Fibroblast of the aortic adventitia (primary cell): Measurements from ENCODE around the gene SYP. TPM values are rescaled to one million over a fixed set of nuclear protein-coding genes. Genes with fewer than 3 reads are reported as not detected.

Experiments
- DNase-seq: peaks from one replicate; pipeline ENCODE4 v3.0.0-alpha.2; 2010; ENCODE audit warnings: low read depth
- H3K4me3 ChIP-seq: 2 replicates; pipeline ENCODE4 v1.5.1; 2011; ENCODE audit warnings: low read depth, mild to moderate bottlenecking, control low read depth, low read length, moderate library complexity
- total RNA-seq: library from RNA; depleted of rRNA; stranded (reverse); fragments of >200 nt; gene quantifications from 2 replicates; pipeline ENCODE4 v1.2.3, GENCODE V29; 2012; ENCODE audit warnings: low replicate concordance
- TF ChIP-seq, protein P1 (sequence below): IDR thresholded peaks from 2 replicates; pipeline ENCODE4 v1.5.1; 2011; ENCODE audit warnings: mild to moderate bottlenecking, low read length, control low read depth, inconsistent platforms; ENCODE audit not compliant: insufficient read depth

The SYP gene
- total RNA-seq, 1 donor = 0.18 TPM

DNA sequence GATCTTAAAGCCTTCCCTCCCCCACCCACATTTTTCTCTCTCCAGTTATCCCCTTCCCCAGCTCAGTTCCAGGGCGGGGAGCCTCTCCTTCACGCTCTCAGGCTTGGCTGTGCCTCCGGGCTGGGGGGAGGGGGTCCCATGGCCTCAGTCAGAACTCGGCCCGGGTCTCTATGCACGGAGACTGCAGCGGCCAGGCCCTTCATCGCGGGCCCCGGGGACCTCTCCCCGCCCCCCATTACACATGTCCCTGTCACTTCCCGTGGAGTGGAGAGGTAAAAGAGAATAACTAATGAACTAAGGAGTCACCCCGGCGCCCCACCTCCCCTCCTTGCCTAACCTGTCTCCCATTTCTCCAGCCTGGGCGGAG is 13.0 kb downstream of the SYP start:
- no peak overlapping the region for H3K4me3 ChIP-seq
- TF ChIP-seq, protein P1, sequence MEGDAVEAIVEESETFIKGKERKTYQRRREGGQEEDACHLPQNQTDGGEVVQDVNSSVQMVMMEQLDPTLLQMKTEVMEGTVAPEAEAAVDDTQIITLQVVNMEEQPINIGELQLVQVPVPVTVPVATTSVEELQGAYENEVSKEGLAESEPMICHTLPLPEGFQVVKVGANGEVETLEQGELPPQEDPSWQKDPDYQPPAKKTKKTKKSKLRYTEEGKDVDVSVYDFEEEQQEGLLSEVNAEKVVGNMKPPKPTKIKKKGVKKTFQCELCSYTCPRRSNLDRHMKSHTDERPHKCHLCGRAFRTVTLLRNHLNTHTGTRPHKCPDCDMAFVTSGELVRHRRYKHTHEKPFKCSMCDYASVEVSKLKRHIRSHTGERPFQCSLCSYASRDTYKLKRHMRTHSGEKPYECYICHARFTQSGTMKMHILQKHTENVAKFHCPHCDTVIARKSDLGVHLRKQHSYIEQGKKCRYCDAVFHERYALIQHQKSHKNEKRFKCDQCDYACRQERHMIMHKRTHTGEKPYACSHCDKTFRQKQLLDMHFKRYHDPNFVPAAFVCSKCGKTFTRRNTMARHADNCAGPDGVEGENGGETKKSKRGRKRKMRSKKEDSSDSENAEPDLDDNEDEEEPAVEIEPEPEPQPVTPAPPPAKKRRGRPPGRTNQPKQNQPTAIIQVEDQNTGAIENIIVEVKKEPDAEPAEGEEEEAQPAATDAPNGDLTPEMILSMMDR = no peak
- no peak for DNase-seq

DNA sequence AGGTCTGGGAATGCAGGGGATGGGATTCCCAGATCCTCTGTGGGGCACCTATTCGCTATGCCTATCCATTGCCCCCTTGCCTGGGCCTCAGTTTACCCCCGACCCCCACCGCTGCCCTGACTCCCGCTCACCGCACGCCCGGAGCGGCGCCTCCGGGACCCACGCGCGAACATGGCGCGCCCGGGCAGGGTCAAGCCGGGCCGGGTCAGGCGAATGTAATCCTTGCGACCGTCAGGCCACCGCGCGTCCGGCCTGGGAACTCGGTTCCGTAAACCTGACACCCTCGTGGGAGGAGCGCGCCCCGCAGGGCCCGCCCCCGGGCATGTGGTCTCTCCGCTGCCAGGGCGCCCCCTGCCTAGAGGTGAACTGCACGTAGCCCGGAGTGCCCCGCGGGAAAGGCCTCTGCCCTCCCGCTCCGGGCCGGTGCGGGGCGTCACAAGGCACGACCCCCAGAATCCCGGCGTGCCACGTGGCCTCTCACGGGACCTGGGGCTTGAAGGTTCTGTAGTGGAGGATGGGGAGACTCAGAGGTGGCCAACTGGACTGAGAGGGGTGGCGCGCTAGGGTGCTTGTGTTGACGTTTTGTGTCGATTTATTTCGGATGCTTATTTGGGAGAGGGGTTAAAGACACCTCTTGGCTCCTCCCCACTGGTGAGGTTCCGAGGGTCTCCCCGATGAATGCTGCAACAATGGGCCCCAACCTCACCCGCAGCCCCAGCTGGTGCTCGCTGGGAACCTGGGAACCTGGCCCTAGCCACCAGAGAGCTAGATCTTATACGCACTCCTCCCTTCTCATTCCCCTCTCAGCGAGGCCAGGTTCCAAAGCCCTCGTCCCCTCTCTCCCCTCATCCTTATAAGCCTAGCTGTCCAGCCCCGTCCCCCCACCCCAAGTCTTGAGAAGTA is 13.6 kb downstream of the SYP start, which contains the start of gene PRICKLE3:
Gene PRICKLE3, minus strand, starts transcription at position 249 of the 903 bp plus-strand sequence. Its CDS starts 76 bp downstream, at position 173.
- peak within 1 kb of the TSS; percentile 76 for H3K4me3 ChIP-seq
- TF ChIP-seq, protein P1 = peak; percentile 29
- peak; percentile 38 for DNase-seq

DNA sequence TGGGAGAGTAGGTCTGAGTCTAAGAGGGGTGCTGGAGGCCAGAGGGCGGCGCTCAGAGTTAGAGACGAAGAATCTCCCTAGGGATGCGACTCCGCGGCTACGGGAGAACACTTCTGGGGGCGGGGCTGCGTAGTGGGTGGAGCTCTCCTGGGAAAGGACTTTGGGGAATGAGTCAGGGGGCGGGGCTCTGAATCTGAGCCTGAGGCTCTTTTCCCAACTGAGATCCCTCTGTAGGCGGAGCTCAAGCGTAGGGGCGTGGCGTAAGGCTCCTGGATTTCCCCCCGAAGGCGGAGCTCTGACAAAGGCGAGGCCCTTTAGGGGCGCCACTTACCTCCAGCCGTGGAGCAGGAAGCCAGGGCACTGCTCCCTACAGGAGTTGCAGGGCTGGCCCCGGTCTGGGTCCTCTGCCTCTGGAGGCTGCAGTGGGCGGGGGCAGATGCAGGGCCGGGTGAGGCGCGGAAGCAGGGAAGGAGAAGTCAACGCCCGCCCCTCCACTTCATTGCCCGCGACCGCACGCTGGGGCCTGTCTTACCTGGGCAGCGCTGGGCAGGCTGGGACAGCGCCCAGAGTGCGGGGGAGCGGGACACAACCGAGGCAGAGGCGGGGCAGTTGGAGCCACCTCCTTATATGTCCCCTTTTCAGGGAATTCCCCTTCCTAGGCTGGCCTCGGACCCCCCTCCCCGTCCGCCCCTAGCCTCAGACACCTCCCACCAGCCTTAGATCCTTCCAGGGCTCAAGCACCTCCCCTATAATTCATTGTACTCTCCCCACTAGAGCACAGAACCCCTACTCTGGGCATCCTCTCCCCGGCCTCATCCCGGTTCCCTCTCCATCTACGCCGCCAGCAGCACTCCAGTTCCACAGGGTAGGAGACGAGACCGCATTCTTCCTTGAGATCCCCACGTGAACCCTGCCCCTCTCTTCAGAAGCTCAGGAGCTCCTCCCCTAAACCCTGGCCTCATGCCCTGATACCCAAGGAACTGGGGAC is 15.4 kb downstream of the SYP start:
- peak overlapping the region; percentile 76 for H3K4me3 ChIP-seq
- peak; percentile 88 for DNase-seq
- TF ChIP-seq, protein P1 = no peak

DNA sequence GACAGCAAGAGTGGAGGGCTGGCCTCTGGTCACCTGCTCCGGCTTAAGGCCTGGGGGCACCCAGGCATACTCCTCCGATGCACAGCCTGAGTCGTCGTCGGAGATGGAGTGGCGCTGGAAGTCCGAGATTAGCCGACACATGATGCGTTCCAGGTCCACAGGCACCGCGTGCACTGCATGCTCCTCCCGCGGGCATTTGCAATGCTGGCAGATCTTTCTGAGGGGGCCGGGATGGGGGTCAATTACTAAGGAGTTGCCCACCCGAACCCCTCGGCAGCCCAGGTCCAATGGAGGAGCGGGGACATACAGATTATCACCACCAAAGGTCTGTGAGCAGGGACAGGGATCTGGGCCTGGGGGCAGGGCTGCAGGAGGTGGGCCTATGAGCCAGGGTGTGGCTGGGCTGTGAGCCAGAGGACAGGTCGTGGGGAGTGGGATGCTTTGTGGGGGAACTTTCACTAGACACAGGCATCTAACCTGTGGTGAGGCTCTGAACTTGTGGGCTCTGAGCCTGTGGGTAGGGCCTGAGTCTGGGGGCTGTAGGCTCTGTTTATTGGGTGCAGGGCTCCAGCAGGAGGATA is 16.2 kb downstream of the SYP start:
- DNase-seq = no peak
- TF ChIP-seq, protein P1 = no peak
- peak overlapping the region; percentile 48 for H3K4me3 ChIP-seq

DNA sequence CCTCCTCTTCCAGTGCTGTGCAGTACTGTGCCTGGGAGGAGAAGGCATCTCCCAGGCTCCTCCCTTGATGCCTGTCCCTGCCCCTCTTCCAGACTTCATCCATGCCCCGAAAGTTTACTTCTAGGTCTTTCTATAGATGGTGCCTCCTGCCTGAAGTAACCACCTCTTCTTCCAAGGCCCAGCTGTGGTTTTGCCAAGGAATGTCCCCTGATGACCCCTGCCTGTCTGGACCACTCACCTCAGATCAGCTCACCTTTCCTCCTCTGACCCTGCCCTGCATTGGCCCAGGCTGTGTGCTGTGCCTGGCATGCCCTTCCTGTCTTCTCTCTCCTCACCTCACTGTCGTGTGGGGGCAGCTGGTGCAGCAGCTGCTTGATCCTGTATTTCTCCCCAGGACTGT is 20.6 kb downstream of the SYP start:
- DNase-seq = no peak
- H3K4me3 ChIP-seq = no peak overlapping the region
- TF ChIP-seq, protein P1 = no peak

DNA sequence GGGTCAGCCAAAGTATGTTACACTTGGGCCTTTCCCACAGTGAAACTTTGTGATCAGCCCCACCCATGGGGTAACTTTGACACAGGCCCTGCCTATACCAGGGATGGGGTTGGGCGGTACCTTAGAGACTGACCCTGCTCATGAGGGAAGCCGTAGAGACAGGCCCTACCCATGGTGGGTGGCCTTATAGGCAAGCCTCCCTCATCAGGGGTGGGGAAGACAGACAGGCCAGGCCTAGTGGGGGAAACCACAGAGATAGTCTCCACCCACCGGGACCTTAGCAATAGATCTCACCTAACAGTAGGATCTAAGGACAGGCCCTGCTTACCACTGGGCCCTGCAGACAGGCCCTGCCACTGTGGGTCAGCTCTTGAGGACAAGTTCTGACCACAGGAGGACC is 21.5 kb downstream of the SYP start:
- TF ChIP-seq, protein P1 = no peak

More for the DNA sequence above, 21.5 kb downstream of the SYP start:
- DNase-seq = no peak
- no peak overlapping the region for H3K4me3 ChIP-seq
